GM23338 (cell line): ENCODE measurements around the gene MEGF11. TPM values are rescaled to one million over a fixed set of nuclear protein-coding genes. Genes with fewer than 3 reads are reported as not detected.

Source experiments
- ATAC-seq: fragments of 200-7000 bp; cut with Tn5 transposase; 3 replicates; pipeline ENCODE4 v1.9.1; 2020
- DNase-seq: peaks from one replicate; pipeline ENCODE4 v3.0.0-alpha.2; 2015; ENCODE audit warnings: low spot score
- H2AFZ ChIP-seq: fragments of 200-600 bp; sonication (generic); 2 replicates; pipeline ENCODE4 v1.8.0; 2016; ENCODE audit warnings: antibody characterized with exemption, mild to moderate bottlenecking, moderate library complexity
- H3F3A ChIP-seq: fragments of 200-600 bp; sonication (generic); replicated peaks from 2 replicates; pipeline ENCODE4 v1.8.0; 2017; ENCODE audit warnings: antibody characterized with exemption, mixed run types, low read depth
- H3K27ac ChIP-seq: fragments of 200-600 bp; sonication (generic); 2 replicates; pipeline ENCODE4 v1.6.1; 2016; ENCODE audit warnings: low read depth
- H3K27me3 ChIP-seq: fragments of 200-600 bp; sonication (generic); 2 replicates; pipeline ENCODE4 v1.8.0; 2016; ENCODE audit warnings: mild to moderate bottlenecking, mixed run types, moderate library complexity; ENCODE audit not compliant: insufficient read depth
- H3K36me3 ChIP-seq: fragments of 200-600 bp; sonication (generic); 2 replicates; pipeline ENCODE4 v1.8.0; 2016; ENCODE audit warnings: mild to moderate bottlenecking; ENCODE audit not compliant: insufficient read depth
- H3K4me1 ChIP-seq: fragments of 200-600 bp; sonication (generic); 2 replicates; pipeline ENCODE4 v1.8.0; 2016; ENCODE audit warnings: mild to moderate bottlenecking, moderate library complexity; ENCODE audit not compliant: insufficient read depth
- H3K4me2 ChIP-seq: fragments of 200-600 bp; sonication (generic); 2 replicates; pipeline ENCODE4 v1.7.1; 2017; ENCODE audit warnings: mixed run types
- H3K4me3 ChIP-seq: fragments of 200-600 bp; sonication (generic); 2 replicates; pipeline ENCODE4 v1.6.1; 2016; ENCODE audit warnings: mixed run types
- H3K79me2 ChIP-seq: fragments of 200-600 bp; sonication (generic); replicated peaks from 2 replicates; pipeline ENCODE4 v1.8.0; 2017; ENCODE audit warnings: mild to moderate bottlenecking; ENCODE audit not compliant: insufficient read depth
- H3K9me2 ChIP-seq: fragments of 200-600 bp; sonication (generic); 2 replicates; pipeline ENCODE4 v1.8.0; 2017; ENCODE audit not compliant: insufficient read depth
- H4K20me1 ChIP-seq: fragments of 200-600 bp; sonication (generic); replicated peaks from 2 replicates; pipeline ENCODE4 v1.8.0; 2017; ENCODE audit warnings: mild to moderate bottlenecking; ENCODE audit not compliant: insufficient read depth
- H3K27ac Mint-ChIP-seq: 2 replicates; pipeline ENCODE4 v1.8.0; 2020; ENCODE audit warnings: inconsistent platforms, mild to moderate bottlenecking, moderate library complexity, mixed read lengths
- H3K27me3 Mint-ChIP-seq: 3 replicates; pipeline ENCODE4 v1.8.0; 2022; ENCODE audit warnings: low read depth, mild to moderate bottlenecking, moderate library complexity, mixed read lengths, inconsistent platforms; ENCODE audit not compliant: insufficient read depth, poor library complexity
- H3K36me3 Mint-ChIP-seq: 3 replicates; pipeline ENCODE4 v1.8.0; 2021; ENCODE audit warnings: low read depth, mild to moderate bottlenecking, inconsistent platforms, moderate library complexity, mixed read lengths
- H3K4me1 Mint-ChIP-seq: 3 replicates; pipeline ENCODE4 v1.8.0; 2020; ENCODE audit warnings: mild to moderate bottlenecking, inconsistent platforms, mixed read lengths
- H3K4me3 Mint-ChIP-seq: 3 replicates; pipeline ENCODE4 v1.8.0; 2021; ENCODE audit warnings: moderate library complexity, mild to moderate bottlenecking, inconsistent platforms, mixed read lengths
- H3K9me3 Mint-ChIP-seq: 3 replicates; pipeline ENCODE4 v1.8.0; 2020; ENCODE audit warnings: moderate library complexity, mild to moderate bottlenecking, inconsistent platforms, mixed read lengths
- EZH2 ChIP-seq: fragments of 200-600 bp; sonication (generic); IDR thresholded peaks from one replicate; pipeline ENCODE4 v1.8.0; 2017; ENCODE audit warnings: antibody characterized with exemption, mild to moderate bottlenecking, low read depth; ENCODE audit not compliant: unreplicated experiment
- EZH2phosphoT487 ChIP-seq: fragments of 200-600 bp; sonication (generic); IDR thresholded peaks from one replicate; pipeline ENCODE4 v1.8.1; 2018; ENCODE audit warnings: antibody characterized with exemption; ENCODE audit not compliant: unreplicated experiment
- JUNB ChIP-seq: IDR thresholded peaks from one replicate; pipeline ENCODE4 v1.6.1; 2016; ENCODE audit warnings: antibody characterized with exemption; ENCODE audit not compliant: unreplicated experiment
- POLR2AphosphoS5 ChIP-seq: IDR thresholded peaks from 2 replicates; pipeline ENCODE4 v1.6.1; 2016; ENCODE audit warnings: antibody characterized with exemption, low read depth
- STAT1 ChIP-seq: IDR thresholded peaks from one replicate; pipeline ENCODE4 v1.6.1; 2016; ENCODE audit warnings: antibody characterized with exemption; ENCODE audit not compliant: unreplicated experiment
- ZNF114 ChIP-seq: fragments of 250-450 bp; sonication (Bioruptor Pico); IDR thresholded peaks from 2 replicates; pipeline ENCODE4 v1.5.0; 2020; ENCODE audit warnings: mild to moderate bottlenecking, moderate library complexity
- ZNF331 ChIP-seq: fragments of 250-450 bp; sonication (Bioruptor Pico); IDR thresholded peaks from 2 replicates; pipeline ENCODE4 v1.5.0; 2020; ENCODE audit warnings: low read depth, mild to moderate bottlenecking, moderate library complexity
- polyA plus RNA-seq: library from polyadenylated mRNA; unstranded; fragments of >200 nt; fragmentation: Nextera tagmentation; extraction: Ambion mirVana; gene quantifications from 2 replicates; pipeline ENCODE4 v1.2.1, GENCODE V29; 2016
- total RNA-seq: library from RNA; depleted of rRNA; stranded (reverse); fragments of >200 nt; shearing (Covaris generic); gene quantifications from 2 replicates; pipeline ENCODE4 v1.2.3, GENCODE V29; 2014
- TF ChIP-seq, protein P1 (sequence below): IDR thresholded peaks from one replicate; pipeline ENCODE4 v1.6.1; 2018; ENCODE audit warnings: antibody characterized with exemption; ENCODE audit not compliant: unreplicated experiment
- TF ChIP-seq, protein P2 (sequence below): fragments of 250-450 bp; sonication (Bioruptor Pico); IDR thresholded peaks from 2 replicates; pipeline ENCODE4 v1.5.0; 2020; ENCODE audit warnings: mild to moderate bottlenecking, moderate library complexity
- TF ChIP-seq, protein P3 (sequence below), 2 experiments: fragments of 200-600 bp in 1 of 2; sonication (generic) in 1 of 2; conservative IDR thresholded peaks; 2 replicates each; pipeline versions ENCODE4 v1.5.1 to v1.6.1; 2016 to 2017; ENCODE audit warnings: antibody characterized with exemption in 2 of 2, low read depth in 2 of 2, mild to moderate bottlenecking in 2 of 2, moderate library complexity in 1 of 2

The MEGF11 gene
- total and polyA plus RNA-seq, 2 experiments from 2014 or later = 1.3 to 1.9 TPM

DNA sequence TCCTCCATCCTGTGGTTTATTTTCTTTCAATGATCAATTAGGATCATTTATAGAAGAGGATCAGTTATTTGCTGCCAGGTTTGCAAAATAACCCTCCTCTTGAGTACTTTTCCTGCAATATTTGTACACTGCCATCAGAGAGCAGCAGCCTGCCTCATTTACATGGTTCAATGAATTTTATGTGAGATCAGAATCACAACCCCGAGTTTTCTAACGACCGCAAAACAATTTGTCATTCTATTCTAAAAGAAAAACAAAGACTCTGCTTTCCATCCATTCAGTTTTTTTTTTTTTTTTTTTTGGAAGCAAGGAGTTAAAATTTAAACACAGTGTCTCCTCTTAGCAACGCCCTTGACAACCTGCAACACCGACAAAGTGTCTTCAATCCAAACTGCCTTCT lies 237.4 kb downstream of the MEGF11 start (continued):
- TF ChIP-seq, protein P1, sequence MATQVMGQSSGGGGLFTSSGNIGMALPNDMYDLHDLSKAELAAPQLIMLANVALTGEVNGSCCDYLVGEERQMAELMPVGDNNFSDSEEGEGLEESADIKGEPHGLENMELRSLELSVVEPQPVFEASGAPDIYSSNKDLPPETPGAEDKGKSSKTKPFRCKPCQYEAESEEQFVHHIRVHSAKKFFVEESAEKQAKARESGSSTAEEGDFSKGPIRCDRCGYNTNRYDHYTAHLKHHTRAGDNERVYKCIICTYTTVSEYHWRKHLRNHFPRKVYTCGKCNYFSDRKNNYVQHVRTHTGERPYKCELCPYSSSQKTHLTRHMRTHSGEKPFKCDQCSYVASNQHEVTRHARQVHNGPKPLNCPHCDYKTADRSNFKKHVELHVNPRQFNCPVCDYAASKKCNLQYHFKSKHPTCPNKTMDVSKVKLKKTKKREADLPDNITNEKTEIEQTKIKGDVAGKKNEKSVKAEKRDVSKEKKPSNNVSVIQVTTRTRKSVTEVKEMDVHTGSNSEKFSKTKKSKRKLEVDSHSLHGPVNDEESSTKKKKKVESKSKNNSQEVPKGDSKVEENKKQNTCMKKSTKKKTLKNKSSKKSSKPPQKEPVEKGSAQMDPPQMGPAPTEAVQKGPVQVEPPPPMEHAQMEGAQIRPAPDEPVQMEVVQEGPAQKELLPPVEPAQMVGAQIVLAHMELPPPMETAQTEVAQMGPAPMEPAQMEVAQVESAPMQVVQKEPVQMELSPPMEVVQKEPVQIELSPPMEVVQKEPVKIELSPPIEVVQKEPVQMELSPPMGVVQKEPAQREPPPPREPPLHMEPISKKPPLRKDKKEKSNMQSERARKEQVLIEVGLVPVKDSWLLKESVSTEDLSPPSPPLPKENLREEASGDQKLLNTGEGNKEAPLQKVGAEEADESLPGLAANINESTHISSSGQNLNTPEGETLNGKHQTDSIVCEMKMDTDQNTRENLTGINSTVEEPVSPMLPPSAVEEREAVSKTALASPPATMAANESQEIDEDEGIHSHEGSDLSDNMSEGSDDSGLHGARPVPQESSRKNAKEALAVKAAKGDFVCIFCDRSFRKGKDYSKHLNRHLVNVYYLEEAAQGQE = no peak

DNA sequence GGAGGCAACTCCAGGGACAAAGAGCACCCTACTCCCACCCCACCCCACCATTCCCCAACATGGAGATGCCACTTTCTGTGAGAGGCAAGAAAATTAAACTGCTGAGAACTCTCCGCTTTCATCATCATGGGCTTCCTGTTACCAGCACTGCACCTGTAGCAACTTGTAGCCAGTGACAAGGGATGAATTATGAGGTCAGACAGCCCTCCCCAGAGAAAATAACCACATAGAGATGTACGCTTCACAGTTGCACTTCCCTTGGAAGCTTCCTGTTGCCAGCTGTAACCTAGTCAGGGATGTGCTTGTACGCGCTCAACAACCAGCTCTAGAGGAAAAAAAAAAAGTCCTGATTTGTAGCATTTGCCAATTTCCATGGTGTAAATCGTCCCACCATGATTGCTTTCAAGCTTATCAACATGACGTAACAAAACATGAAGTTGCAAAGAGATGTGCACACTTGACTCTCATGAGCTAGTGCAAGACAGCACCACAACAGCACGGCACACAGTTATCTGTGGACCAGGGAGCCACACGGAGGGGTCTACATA lies 238.8 kb downstream of the MEGF11 start:
- no peak overlapping the region for H3K27ac Mint-ChIP-seq
- Histone ChIP-seq H2AFZ (no peak overlapping the region), H3K27me3 (no peaks in the 10 kb centered on the region), H3F3A (no peaks in the 10 kb centered on the region), H3K4me3 (no peak overlapping the region), H3K27ac (no peak overlapping the region), H3K4me1 (peaks cover 13% of the 10 kb centered on the region), H4K20me1 (no peaks in the 10 kb centered on the region), H3K9me2 (peaks cover 3% of the 10 kb centered on the region; the same call in 1 of the 2 replicates), H3K4me2 (no peak overlapping the region), H3K79me2 (no peaks in the 10 kb centered on the region), H3K36me3 (no peaks in the 10 kb centered on the region)
- H3K27me3 Mint-ChIP-seq = peaks cover 2% of the 10 kb centered on the region
- H3K9me3 Mint-ChIP-seq = no peaks in the 10 kb centered on the region
- peaks cover 27% of the 10 kb centered on the region for H3K4me1 Mint-ChIP-seq
- no peaks in the 10 kb centered on the region for H3K36me3 Mint-ChIP-seq
- ATAC-seq = no peak
- TF ChIP-seq ZNF331 (CRISPR knock-in tag) = no peak
- no peak for TF ChIP-seq STAT1
- TF ChIP-seq, protein P1 = no peak
- TF ChIP-seq, protein P2, sequence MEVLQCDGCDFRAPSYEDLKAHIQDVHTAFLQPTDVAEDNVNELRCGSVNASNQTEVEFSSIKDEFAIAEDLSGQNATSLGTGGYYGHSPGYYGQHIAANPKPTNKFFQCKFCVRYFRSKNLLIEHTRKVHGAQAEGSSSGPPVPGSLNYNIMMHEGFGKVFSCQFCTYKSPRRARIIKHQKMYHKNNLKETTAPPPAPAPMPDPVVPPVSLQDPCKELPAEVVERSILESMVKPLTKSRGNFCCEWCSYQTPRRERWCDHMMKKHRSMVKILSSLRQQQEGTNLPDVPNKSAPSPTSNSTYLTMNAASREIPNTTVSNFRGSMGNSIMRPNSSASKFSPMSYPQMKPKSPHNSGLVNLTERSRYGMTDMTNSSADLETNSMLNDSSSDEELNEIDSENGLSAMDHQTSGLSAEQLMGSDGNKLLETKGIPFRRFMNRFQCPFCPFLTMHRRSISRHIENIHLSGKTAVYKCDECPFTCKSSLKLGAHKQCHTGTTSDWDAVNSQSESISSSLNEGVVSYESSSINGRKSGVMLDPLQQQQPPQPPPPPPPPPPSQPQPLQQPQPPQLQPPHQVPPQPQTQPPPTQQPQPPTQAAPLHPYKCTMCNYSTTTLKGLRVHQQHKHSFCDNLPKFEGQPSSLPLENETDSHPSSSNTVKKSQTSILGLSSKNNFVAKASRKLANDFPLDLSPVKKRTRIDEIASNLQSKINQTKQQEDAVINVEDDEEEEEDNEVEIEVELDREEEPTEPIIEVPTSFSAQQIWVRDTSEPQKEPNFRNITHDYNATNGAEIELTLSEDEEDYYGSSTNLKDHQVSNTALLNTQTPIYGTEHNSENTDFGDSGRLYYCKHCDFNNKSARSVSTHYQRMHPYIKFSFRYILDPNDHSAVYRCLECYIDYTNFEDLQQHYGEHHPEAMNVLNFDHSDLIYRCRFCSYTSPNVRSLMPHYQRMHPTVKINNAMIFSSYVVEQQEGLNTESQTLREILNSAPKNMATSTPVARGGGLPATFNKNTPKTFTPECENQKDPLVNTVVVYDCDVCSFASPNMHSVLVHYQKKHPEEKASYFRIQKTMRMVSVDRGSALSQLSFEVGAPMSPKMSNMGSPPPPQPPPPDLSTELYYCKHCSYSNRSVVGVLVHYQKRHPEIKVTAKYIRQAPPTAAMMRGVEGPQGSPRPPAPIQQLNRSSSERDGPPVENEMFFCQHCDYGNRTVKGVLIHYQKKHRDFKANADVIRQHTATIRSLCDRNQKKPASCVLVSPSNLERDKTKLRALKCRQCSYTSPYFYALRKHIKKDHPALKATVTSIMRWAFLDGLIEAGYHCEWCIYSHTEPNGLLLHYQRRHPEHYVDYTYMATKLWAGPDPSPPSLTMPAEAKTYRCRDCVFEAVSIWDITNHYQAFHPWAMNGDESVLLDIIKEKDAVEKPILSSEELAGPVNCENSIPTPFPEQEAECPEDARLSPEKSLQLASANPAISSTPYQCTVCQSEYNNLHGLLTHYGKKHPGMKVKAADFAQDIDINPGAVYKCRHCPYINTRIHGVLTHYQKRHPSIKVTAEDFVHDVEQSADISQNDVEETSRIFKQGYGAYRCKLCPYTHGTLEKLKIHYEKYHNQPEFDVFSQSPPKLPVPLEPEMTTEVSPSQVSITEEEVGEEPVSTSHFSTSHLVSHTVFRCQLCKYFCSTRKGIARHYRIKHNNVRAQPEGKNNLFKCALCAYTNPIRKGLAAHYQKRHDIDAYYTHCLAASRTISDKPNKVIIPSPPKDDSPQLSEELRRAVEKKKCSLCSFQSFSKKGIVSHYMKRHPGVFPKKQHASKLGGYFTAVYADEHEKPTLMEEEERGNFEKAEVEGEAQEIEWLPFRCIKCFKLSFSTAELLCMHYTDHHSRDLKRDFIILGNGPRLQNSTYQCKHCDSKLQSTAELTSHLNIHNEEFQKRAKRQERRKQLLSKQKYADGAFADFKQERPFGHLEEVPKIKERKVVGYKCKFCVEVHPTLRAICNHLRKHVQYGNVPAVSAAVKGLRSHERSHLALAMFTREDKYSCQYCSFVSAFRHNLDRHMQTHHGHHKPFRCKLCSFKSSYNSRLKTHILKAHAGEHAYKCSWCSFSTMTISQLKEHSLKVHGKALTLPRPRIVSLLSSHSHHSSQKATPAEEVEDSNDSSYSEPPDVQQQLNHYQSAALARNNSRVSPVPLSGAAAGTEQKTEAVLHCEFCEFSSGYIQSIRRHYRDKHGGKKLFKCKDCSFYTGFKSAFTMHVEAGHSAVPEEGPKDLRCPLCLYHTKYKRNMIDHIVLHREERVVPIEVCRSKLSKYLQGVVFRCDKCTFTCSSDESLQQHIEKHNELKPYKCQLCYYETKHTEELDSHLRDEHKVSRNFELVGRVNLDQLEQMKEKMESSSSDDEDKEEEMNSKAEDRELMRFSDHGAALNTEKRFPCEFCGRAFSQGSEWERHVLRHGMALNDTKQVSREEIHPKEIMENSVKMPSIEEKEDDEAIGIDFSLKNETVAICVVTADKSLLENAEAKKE = no peak
- no peak for TF ChIP-seq POLR2AphosphoS5
- no peak for TF ChIP-seq JUNB
- no peak for TF ChIP-seq EZH2
- TF ChIP-seq, protein P3, sequence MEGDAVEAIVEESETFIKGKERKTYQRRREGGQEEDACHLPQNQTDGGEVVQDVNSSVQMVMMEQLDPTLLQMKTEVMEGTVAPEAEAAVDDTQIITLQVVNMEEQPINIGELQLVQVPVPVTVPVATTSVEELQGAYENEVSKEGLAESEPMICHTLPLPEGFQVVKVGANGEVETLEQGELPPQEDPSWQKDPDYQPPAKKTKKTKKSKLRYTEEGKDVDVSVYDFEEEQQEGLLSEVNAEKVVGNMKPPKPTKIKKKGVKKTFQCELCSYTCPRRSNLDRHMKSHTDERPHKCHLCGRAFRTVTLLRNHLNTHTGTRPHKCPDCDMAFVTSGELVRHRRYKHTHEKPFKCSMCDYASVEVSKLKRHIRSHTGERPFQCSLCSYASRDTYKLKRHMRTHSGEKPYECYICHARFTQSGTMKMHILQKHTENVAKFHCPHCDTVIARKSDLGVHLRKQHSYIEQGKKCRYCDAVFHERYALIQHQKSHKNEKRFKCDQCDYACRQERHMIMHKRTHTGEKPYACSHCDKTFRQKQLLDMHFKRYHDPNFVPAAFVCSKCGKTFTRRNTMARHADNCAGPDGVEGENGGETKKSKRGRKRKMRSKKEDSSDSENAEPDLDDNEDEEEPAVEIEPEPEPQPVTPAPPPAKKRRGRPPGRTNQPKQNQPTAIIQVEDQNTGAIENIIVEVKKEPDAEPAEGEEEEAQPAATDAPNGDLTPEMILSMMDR (conservative IDR thresholded peaks at IDR 0.05; ENCODE audit: low read depth in 2 of 2) = no peak
- TF ChIP-seq EZH2phosphoT487 = no peak
- TF ChIP-seq ZNF114 (CRISPR knock-in tag) = no peak
- no peak for DNase-seq
- H3K4me3 Mint-ChIP-seq = no peak overlapping the region
